NCI-H2081 treated with DMSO at 0.1 percent for 48 hours (cell line): ENCODE results near the gene SH3BP4.

Experiments
- DNase-seq: peaks from one replicate; lab custom pipeline; 2025; lab: John Stamatoyannopoulos, UW

The SH3BP4 gene

DNA sequence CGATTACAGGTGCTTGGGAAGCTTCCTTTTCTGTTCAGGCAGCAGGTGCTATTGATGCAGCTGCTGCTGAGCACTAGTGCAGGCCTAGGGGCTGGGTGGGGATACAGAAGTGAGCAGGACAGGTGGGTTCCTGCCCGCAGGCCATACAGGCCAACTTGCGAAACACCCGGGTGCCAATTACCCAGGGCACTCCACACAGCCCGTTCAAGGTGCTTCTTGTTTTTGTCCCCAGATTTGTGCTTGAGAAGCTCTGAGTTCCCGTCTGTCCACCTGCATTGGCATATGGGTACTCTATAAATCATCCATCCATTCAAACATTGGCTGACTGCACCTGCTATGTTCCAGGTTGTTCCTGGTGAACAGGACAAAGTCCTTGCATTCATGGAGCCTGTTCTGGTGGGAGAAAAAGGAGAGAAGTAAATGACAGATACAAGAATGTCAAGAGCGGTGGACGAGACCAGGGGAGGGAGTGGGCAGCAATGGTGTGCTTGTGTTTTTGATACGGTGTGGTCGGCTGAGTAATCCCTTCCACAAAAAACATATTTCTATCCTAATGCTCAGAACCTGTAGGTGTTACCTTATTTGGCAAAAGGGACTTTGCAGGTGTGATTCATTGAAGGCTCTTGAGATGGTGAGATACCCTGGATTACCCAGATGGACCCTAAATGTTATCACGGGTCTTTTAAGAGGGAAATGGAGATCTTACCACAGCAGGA lies 31.4 kb downstream of the SH3BP4 start:
- peak; percentile 83 for DNase-seq

DNA sequence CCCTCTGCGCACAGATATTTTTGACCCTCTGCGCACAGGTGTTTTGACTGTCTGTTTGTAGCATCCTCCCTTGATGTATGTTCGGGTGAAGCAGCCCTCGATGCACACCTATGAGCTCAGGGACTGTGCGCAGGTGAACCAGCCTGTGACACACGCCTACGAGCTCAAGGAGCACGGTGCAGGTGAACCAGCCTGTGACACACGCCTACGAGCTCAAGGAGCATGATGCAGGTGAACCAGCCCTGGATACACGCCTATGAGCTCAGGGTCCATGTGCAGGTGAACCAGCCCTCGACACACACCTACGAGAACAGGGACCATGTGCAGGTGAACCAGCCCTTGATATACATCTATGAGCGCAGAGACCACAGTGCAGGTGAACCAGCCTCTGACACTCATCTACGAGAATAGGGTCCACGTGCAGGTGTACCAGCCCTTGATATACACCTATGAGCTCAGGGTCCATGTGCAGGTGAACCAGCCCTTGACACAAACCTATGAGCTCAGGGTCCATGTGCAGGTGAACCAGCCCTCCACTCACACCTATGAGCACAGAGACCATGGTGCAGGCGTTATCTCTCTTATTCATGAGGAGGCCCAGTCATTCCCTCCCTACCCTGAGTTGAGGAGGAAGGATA lies 33.9 kb downstream of the SH3BP4 start:
- DNase-seq = no peak

DNA sequence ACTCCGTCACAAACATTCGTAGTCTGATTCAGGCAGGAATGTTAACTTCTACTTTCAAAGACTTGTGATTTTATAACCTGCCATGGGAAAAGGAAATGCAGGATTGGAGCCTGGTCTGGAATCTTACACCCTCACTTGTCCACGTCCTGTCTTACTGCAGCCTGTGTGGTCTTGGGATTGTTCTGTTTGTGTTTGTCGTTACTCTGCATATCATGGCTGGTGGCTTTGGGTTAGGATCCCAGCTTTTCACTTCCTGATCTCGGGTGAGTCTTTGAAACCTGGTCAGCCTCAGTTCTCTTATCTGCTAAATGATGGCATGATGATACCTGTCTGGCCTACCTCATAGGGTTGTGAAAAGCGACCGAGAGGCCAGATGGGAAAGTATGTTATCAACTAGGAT lies 34.6 kb downstream of the SH3BP4 start:
- DNase-seq = no peak

DNA sequence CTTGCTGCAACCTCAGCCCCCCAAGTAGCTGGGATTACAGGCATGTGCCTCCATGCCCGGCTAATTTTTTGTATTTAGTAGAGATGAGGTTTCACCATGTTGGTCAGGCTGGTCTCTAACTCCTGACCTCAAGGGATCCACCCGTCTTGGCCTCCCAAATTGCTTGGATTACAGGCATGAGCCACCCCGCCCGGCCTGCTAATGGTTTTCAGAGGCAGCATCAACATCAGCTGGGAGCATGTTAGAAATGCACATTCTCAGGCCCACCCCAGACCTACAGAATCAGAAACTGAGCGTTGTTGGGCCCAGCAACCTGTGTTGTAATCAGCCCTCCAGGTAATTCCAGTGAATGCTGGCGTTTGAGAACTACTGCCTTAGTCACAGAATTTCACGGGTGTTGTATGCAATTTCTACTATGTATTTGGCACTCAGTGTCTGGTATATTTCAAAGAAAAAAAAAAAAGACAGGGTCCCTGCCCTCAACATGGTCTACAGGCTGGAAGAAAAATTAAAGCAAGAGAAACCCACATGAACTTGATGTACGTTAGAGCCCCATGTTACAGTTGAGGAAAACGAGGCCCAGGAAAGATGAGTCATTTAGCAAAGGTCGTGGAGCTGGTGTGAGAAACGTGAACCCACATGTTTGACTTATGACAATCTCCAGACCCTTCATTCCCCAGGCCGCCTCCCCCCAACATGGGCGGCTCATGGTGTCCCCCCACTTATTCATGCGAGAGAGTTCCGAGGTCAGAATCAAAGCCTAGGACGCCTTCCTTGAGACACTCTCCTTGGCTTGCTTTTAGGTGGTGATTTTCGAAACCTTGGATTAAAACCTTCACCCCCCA lies 35.3 kb downstream of the SH3BP4 start:
- no peak for DNase-seq

DNA sequence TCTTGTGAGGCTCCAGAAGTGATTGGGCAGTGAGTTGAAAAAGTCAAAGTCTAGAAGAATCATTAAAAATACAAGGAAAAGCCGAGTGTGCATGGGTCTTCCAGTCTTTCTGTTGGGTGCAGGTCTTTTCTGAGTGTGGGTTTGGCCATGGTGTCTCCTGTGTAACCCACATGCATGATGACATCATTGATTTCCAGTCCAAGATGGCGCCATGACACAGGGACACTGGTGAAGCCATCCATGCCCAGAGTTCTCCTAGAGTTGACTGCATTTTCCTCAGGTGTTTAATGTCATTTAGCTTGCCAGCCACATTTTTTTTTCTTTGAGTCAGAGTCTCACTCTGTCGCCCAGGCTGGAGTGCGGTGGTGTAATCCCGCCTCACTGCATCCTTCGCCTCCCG lies 35.9 kb downstream of the SH3BP4 start:
- no peak for DNase-seq

DNA sequence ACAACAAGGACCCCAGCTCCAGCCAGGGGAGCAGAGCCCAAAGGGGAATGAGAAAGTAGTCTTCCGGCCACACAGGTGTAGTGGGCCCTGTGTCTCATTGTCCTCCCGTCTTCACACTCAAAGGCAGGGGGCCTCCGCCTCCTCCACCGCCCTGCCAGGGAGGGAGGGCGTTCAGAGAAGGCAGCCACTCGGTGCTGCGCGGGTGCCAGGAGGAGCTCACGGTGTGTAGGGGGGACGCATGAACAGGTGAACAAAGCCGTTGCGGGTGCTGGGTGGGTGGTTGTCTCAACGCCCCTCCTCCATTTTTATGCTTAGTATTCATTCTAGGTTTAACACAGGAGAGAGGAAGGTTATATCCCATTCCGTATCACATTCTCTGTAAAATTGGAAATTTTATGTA lies 36.7 kb downstream of the SH3BP4 start:
- no peak for DNase-seq

DNA sequence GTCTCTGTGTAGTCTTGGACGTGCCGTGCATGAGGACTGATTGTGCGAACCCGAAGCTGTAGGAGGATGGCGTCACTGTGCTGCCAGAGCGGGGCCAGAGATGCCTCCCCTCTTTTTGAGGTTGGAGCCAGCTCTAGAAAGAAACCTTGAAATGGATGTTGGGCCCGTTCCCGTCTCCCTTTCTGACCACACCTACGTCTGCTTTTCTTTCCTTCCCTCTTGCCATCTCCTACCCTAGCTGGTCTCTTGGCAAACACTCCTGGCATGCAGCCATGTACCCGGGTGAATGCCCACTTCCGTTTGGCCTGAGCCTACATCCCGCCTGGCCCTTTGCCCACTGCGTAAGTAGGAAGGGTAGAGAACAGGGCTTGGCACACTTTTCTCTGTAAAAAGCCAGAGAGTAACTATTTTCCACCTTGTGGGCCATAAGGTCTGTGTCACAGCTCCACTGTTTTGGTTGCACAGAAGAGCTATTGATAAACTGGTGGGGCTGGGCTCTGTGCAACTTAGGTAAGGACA lies 37.4 kb downstream of the SH3BP4 start:
- peak; percentile 65 for DNase-seq

DNA sequence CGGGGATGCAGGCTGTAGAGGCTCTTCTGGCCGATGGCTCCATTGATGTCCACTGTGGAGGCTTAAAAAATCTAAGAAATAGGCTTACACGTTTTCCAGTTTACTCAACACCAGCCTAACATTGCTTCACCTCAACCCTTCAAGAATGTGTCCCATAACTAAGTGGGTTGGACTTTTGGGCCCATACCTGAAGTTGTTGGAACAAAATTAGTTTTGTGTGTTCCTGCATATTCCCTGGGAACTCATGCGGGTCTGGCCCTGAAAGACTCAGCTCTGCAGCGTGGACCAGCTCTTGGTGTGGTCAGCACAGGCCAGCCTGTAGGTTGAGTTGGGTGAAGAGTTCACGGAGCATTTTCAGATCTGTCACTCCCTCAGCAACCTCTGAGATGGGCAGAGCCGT lies 38.5 kb downstream of the SH3BP4 start:
- no peak for DNase-seq

DNA sequence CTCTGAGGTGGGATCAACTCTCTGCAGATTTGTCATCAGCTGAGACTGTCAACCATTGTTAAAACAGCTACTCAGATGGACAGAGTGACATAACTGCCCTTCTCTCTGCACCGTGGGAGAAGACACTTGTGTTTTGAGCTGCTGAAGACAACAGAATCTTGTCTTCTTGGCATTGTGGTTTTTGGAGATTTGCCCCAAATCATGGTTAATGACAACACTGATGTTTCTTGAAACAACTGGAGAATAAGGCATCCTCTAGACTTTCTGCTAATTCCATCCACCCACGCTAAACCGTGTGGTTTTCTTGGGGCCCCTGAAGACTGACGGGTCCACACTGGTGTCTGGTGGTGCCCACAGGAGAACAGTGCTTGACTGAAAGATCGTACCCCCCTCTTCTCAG lies 39.5 kb downstream of the SH3BP4 start:
- DNase-seq = no peak

DNA sequence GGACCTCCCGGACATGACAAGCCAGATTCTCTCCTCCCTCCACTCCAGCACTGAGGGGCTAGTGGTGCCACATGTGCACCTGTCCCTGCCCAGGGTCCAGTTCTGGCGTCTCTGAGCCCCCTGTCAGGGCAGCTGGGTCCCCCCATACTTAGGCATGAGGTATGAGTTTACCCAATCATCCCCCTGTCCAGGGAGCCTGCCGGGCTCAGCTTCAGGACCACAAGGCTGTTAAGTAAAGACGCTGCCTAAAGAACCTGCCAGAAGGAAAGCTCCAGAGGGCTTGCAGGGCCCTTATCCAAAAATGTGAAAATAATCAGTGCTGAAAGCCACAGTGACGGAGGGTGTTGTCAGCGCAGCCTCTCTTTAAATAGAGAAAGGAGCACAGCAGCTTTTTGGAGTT lies 40.0 kb downstream of the SH3BP4 start:
- DNase-seq = no peak

DNA sequence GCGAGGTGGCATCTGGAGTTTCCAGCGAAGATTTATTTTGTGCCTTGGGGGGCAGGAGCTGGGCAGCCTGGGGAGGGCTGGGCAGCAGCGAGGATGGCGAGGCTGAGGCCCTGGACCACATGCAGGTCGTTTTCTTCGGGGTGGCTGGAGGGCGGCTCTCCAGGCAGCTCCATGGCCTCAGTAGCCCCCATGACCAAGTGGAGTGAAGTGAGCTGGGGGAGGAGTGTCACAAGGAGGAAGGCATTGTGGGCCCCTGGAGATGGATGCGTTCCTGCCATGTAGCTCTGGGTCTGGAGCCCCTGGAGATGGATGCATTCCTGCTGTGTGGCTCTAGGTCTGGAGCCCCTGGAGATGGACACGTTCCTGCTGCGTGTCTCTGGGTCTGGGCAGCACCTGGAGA lies 40.4 kb downstream of the SH3BP4 start:
- DNase-seq = no peak

DNA sequence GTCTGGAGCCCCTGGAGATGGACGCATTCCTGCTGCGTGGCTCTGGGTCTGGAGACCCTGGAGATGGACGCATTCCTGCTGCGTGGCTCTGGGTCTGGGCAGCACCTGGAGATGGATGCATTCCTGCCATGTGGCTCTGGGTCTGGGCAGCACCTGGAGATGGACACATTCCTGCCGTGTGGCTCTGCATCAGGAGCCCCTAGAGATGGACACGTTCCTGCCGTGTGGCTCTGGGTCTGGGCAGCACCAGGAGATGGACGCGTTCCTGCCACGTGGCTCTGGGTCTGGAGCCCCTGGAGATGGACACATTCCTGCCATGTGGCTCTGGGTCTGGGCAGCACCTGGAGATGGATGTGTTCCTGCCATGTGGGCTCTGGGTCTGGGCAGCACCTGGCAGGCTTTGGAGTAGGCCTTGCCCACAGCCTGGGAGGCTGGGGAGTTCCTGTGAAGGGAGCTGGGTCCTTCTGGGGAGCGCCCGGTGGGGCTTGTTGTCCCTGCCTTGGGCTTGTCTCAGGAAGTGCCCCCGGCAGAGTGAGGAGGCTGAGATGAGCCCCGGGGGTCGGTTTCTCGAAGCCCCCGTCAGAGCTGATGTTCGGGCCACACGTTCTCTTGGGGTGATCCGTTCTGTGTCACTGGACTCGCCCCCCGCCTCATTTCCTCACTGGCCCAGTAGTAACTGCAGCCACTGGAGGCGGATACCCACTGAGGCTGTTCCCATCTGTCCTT lies 41.0 kb downstream of the SH3BP4 start:
- no peak for DNase-seq

DNA sequence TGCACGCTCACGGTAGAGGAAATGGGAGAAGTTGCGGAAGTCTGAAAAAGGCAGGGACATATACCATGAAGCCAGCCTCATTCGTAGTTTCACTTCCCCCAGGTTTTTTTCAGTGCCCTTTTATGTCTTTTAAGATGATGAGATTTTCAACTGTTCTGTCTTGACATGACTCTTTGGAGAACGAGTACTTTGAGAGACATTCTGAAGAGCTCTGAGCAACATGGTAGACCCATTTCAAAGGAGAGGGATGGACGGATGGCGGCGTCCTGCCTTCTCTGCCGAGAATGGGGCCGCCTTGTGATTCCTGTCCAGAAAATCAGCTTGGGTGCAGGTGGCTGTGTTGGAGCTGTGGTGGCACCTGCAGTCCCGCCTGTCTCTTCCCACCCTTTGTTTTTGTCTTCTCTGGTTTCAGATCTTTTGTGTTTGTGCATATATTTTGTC lies 41.7 kb downstream of the SH3BP4 start:
- no peak for DNase-seq

DNA sequence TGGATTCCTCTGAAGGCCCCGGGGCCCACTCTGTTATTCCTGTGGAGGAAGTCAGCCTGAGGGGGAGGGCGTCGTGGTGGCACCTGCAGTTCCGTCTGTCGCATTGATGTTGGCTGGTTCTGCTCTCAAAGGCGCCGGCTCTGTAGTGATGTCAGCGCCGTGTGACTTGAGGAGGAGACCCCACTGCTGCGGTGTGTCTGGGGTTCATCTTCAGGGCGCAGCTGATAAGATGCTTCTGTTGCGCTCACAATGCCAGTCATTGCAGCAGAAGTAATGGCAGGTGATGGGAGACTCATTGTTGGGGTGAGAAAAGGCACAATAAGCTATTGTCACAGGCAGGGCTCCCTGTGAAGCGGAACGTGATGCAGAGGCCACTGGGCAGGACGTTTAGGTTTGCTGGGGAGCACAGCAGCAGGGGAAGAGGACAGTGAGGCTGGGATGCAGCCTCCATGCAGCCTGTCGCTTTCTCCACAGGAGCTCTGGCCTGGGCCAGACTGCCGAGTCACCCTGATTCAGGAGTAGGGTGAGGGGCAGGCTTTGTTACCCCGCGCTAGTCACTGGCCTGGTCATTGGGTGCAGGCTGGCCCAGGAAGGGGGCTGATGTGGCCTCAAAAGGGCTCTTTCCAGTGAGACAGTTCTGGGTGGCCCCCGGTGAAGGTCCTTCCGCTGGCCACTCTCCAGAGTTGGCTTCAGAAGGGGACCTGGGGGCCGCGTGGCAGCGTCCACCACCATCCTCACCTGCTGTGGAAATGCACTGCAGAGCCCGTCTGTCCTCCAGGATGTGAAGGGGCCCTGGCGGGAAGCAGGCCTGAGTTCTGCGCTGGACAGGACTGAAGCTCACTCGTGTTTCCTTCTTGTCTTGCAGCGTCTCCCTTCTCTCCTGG lies 42.9 kb downstream of the SH3BP4 start:
- no peak for DNase-seq

DNA sequence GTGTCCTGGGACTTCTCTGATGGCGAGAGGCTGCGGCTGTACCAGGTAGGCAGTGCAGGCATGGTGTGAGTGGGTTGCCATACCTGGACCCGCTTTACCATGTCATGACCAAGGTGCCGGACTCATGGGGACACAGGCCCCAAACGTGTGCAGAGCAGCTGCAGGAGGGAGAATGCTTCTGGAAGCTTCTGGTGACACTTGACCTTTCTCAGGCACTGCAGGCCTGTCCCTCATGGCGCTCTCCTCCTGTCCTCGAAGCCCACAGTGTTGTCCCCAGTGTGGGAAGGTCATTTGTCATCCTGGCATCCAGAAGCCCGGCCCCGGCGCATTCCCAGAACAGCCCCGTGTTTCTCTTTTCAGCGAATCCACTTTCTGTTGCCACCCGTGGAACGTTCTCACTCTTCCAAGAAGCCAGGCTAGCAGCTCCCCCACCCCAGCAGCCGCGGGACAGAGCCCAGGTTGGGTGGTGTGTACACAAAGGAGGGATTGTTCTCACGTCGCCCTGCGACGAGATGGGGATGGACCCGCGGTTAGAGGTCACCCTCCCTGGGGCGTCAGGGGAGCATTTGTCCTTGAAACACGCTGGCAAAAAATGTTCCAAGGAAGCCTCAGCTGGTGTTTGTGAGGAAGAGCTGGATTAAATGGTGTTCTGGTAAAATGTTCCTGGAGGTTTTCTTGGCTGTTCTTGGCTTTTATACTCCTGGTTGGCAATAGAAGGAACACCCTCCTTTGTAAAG lies 43.7 kb downstream of the SH3BP4 start:
- no peak for DNase-seq

DNA sequence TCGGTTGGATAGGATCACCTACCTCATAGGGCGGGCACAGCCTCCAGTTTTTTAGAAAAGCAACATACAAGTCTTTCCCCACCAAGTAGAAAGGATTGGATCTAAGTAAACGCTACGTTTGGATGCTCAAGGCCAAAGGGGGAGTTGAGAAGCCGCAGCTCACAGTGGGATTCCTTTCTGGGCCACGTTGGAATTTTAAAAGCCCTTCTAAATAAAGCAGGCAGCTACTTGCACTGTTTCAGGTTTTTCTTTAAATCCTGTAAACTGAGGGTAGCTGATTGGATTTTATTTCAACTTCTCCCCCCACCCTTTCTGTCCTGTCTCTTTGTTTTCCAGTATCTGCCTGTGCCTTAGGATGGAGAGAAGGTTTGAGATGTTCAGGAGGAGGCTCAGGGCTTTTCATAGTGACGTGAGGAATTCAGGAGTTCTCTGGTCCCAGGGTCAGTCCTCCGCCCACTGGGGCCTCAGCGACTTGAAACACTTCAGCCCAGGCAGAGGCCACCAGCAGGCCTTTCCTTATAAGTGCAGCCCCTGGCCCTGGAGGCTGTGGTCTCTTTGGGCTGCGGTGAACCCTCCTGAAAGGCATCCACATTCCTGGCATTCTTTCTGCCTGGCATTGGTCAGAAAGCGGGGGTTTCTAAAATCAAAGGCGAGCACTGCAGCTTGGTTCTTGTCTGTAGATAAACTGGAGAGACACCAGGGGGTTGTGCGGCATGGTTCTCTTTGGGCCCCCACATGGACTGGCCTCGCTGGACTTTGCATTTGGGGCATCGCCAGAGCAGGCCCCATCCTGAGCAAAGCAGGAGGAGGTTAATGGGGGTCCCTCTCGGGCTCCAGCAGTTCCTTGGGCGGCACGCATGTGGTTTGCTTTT lies 44.5 kb downstream of the SH3BP4 start:
- DNase-seq = no peak

DNA sequence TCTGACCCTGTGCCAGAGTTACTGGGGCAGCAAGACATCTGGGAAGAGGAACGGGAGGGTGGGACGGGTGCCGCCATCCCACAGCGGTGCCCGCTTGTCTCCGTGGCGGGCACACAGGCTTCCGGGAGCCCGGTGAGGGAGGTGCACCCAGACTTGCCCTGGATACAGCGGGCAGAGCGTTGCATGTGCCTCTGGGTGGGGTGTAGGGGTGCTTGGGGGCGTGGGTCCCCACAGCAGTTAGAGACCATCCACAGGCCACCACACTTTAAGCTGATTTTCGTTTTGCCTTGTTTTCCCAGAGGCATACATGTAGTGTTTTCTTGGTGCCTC lies 45.1 kb downstream of the SH3BP4 start:
- DNase-seq = no peak

DNA sequence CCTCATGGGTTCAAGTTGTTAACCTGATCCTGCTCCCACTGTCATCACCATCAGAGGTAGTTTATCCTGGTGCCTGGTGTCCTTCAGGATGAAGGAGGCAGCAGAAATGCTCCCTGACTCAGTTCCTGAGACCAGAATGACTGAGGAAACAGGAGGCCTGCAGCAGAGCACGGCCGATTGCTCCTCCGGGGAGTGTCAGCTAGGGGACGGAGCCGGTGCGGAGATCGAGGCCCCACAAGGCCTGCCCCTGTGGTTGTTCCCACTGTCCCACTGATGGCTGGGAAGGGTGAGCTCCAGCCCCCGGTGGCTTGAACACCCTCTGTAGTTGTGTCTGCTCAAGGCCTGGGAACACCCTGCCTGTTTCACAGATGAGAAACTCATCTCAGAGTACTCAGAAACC lies 45.6 kb downstream of the SH3BP4 start:
- DNase-seq = no peak

DNA sequence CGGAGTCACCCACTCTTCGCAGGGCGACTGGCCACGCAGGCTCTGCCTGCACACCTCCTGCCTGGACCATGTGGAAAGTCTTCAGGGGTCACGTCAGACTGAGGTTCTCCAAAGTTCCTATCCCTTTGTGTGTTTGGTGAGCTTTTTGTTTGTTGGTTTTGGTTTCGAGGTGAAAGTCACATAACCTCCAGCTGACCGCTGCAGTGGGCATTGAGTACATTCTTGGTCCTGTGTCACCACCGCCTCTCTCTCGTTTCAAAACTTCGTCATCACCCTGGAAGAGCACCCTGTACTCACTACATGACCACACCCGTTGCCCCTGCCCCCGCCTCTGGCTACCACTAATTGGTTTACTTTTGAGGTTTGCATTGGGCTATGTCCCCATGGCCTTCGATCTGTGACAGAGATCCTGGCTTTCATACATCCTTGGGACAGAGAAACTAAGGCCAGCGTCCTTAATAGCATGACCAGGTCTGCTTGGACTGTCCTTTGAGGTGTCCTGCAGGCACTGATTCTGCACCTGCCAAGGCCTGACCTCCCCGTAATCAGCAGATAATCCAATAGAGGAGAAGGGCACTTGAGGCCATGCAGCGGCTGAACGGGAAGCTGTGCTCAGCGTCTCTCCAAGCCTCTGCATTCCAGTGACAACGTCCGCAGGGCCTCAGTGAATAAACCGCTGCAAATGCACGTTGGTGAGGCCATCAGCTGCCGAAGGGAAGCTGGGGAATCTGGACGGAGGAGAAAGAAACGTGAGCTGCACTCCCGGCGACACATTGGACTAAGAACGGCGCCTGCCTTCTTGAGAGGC lies 46.8 kb downstream of the SH3BP4 start:
- no peak for DNase-seq
